ENCODE results near the gene SST. TPM values are rescaled to one million over a fixed set of nuclear protein-coding genes. Genes with fewer than 3 reads are reported as not detected.

Gene SST
- total and polyA plus RNA-seq, 10 of the 15 experiments (the other 5 are each of a cell fraction or from before 2014, with no cell fraction given) = 0.35 to 0.38 TPM; not detected in 8

DNA sequence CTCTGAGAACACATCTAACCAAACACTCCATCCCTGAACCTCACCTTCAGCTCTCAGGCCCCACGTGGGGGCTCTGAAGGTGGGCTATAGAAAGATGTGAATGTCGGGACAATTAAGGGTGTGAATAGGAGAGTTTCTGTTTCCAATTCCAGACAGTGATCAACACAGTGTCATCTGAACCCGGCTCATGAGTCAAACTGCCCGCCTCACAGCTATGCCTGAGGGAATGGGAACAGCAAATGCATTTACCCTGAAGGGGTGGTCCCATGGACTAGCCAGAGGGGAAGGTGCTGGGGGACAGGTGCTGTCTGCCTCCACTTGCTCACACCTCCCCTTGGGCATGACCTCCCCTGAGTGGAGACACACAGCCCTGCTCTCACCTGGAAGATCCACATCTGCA is 25.8 kb upstream of the SST start:
- Histone ChIP-seq H3K27me3 (replicated peaks in 1 of 2; ENCODE audit: control insufficient read depth in 2 of 2, insufficient read depth in 2 of 2, low read length in 1 of 2) (peaks cover 0 to under 1% of the 10 kb centered on the region in 2 experiments; a peak in 3 of 4 replicates), H3K36me3 (ENCODE audit: control insufficient read depth in 2 of 2, insufficient read depth in 2 of 2, low read length in 1 of 2) (no peaks in the 10 kb centered on the region), H3K27ac (ENCODE audit: control insufficient read depth, insufficient read depth) (no peak overlapping the region), H2AFZ (ENCODE audit: control insufficient read depth, low read depth, low read length) (no peak overlapping the region), H4K20me1 (ENCODE audit: control insufficient read depth, insufficient read depth) (no peaks in the 10 kb centered on the region), H3K79me2 (ENCODE audit: control insufficient read depth, insufficient read depth, low read length) (no peaks in the 10 kb centered on the region), H3K9ac (ENCODE audit: control insufficient read depth, insufficient read depth, low read length) (no peak overlapping the region), H3K4me1 (ENCODE audit: control insufficient read depth, insufficient read depth, low read length) (no peaks in the 10 kb centered on the region), H3K4me2 (ENCODE audit: control insufficient read depth, insufficient read depth) (no peak overlapping the region), H3K9me3 (replicated peaks; ENCODE audit: control insufficient read depth, insufficient read depth, low read length) (no peaks in the 10 kb centered on the region), H3K4me3 (no peak overlapping the region)
- RAD21 ChIA-PET (ENCODE audit: unreplicated experiment) = no interaction called here
- ATAC-seq (no peak), DNase-seq (ENCODE audit: low read depth, low spot score) (no peak), FAIRE-seq (no peak)
- 15% methylated on average over 4 of the region's 4 CpGs for WGBS (ENCODE audit: insufficient coverage, insufficient replicate concordance, low lambda C conversion rate, missing lambda C conversion rate)
- CTCF ChIA-PET = interaction anchor here (1.3 kb wide), 1 partner anchor 17 kb away, joined by 3 read pairs; no protein-coding TSS in a partner anchor
- POLR2A ChIA-PET = no interaction called here
- intact Hi-C loops (cut with micrococcal nuclease; ENCODE audit: unreplicated experiment) (no loop called here), in situ Hi-C loops (cut with MboI) (no loop called here)
- SMC1A ChIA-PET (ENCODE audit: uncharacterized antibody, unreplicated experiment) = no interaction called here
- BruUV-seq (replicated peaks) = no TSS peak
- TF ChIP-seq LARP7 (IDR thresholded peaks at IDR 0.05) (no peak), HDGF (IDR thresholded peaks at IDR 0.05) (no peak), ZNF622 (IDR thresholded peaks at IDR 0.05) (no peak), PAX8 (IDR thresholded peaks at IDR 0.05) (no peak), POLR2AphosphoS5 (IDR thresholded peaks at IDR 0.05; ENCODE audit: low read length) (no peak), NRF1 (conservative IDR thresholded peaks at IDR 0.05; ENCODE audit: low read depth, low read length) (no peak), TARDBP (IDR thresholded peaks at IDR 0.05; ENCODE audit: borderline replicate concordance) (no peak), EED (IDR thresholded peaks at IDR 0.05; ENCODE audit: low read depth) (no peak), CEBPB (IDR thresholded peaks at IDR 0.05; ENCODE audit: borderline replicate concordance in 1 of 2, low read depth in 2 of 2, low read length in 2 of 2) (no peak), TAF1 (IDR thresholded peaks at IDR 0.05; ENCODE audit: borderline replicate concordance, low read depth, low read length) (no peak)
- TF ChIP-seq, protein P1, sequence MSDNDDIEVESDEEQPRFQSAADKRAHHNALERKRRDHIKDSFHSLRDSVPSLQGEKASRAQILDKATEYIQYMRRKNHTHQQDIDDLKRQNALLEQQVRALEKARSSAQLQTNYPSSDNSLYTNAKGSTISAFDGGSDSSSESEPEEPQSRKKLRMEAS (IDR thresholded peaks at IDR 0.05; ENCODE audit: low read depth, low read length) = no peak
- TF ChIP-seq, protein P2, sequence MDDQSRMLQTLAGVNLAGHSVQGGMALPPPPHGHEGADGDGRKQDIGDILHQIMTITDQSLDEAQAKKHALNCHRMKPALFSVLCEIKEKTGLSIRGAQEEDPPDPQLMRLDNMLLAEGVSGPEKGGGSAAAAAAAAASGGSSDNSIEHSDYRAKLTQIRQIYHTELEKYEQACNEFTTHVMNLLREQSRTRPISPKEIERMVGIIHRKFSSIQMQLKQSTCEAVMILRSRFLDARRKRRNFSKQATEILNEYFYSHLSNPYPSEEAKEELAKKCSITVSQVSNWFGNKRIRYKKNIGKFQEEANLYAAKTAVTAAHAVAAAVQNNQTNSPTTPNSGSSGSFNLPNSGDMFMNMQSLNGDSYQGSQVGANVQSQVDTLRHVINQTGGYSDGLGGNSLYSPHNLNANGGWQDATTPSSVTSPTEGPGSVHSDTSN (IDR thresholded peaks at IDR 0.05; ENCODE audit: insufficient replicate concordance, low read depth, low read length) = no peak
- TF ChIP-seq, protein P3, sequence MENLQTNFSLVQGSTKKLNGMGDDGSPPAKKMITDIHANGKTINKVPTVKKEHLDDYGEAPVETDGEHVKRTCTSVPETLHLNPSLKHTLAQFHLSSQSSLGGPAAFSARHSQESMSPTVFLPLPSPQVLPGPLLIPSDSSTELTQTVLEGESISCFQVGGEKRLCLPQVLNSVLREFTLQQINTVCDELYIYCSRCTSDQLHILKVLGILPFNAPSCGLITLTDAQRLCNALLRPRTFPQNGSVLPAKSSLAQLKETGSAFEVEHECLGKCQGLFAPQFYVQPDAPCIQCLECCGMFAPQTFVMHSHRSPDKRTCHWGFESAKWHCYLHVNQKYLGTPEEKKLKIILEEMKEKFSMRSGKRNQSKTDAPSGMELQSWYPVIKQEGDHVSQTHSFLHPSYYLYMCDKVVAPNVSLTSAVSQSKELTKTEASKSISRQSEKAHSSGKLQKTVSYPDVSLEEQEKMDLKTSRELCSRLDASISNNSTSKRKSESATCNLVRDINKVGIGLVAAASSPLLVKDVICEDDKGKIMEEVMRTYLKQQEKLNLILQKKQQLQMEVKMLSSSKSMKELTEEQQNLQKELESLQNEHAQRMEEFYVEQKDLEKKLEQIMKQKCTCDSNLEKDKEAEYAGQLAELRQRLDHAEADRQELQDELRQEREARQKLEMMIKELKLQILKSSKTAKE (IDR thresholded peaks at IDR 0.05; ENCODE audit: low read depth, poor library complexity, severe bottlenecking) = no peak
- TF ChIP-seq, protein P4, sequence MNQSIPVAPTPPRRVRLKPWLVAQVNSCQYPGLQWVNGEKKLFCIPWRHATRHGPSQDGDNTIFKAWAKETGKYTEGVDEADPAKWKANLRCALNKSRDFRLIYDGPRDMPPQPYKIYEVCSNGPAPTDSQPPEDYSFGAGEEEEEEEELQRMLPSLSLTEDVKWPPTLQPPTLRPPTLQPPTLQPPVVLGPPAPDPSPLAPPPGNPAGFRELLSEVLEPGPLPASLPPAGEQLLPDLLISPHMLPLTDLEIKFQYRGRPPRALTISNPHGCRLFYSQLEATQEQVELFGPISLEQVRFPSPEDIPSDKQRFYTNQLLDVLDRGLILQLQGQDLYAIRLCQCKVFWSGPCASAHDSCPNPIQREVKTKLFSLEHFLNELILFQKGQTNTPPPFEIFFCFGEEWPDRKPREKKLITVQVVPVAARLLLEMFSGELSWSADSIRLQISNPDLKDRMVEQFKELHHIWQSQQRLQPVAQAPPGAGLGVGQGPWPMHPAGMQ (IDR thresholded peaks at IDR 0.05; ENCODE audit: borderline replicate concordance) = no peak
- TF ChIP-seq, protein P5, sequence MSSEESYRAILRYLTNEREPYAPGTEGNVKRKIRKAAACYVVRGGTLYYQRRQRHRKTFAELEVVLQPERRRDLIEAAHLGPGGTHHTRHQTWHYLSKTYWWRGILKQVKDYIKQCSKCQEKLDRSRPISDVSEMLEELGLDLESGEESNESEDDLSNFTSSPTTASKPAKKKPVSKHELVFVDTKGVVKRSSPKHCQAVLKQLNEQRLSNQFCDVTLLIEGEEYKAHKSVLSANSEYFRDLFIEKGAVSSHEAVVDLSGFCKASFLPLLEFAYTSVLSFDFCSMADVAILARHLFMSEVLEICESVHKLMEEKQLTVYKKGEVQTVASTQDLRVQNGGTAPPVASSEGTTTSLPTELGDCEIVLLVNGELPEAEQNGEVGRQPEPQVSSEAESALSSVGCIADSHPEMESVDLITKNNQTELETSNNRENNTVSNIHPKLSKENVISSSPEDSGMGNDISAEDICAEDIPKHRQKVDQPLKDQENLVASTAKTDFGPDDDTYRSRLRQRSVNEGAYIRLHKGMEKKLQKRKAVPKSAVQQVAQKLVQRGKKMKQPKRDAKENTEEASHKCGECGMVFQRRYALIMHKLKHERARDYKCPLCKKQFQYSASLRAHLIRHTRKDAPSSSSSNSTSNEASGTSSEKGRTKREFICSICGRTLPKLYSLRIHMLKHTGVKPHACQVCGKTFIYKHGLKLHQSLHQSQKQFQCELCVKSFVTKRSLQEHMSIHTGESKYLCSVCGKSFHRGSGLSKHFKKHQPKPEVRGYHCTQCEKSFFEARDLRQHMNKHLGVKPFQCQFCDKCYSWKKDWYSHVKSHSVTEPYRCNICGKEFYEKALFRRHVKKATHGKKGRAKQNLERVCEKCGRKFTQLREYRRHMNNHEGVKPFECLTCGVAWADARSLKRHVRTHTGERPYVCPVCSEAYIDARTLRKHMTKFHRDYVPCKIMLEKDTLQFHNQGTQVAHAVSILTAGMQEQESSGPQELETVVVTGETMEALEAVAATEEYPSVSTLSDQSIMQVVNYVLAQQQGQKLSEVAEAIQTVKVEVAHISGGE (CRISPR knock-in tag; IDR thresholded peaks at IDR 0.05) = no peak

Data from GM12878 (cell line).